T follicular helper cell (primary cell): Measurements from ENCODE around the gene SVIL.
"Not testable (repeated sequence)": the region's sequence is repeated elsewhere in the genome, so short reads cannot be mapped to it uniquely, and the experiment has no call there.

Experiments
- DNase-seq: peaks from one replicate; pipeline ENCODE4 v3.0.0-alpha.2; 2020; ENCODE audit warnings: low read depth

Gene SVIL

DNA sequence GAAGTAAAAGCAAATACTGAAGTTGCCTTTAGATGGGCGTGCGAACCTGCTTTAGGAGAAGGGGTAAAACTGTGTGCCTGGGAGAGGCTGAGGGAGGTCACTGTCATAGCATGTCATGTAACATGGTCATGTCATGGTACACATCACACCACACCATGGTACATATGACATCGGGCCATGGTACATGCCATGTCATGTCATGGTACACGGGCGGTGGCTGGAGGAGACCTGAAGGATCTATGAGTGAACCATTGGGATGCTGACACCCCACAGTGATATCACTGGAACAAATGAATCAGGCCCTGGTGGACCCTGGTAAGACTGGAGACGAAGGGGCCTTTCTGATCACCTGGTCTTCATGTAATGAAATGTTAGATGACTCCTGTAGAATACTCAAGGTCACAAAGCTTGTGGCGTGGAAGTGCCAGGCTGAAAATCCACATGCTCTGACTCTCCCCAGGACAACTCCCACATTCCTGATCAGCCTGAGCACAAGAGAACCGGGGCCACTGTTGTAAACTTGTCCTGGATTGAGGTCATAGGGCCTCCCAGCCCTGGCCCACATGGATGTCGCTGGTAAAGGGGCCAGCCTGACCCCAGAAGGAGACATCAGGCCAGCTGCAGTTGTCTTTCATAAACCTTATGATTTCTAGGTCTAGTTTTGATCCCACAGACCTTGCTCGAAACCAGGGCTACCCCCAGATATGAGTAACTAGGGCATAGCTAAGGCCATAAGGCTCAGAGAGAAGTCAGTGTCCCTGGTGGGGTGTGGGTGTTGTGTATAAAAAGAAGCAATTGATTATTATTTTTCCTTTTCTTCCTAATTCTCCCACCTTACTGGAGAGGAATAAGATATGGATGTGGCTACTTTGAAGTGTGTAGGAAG, 60.3 kb downstream of the SVIL start:
- DNase-seq, result not testable (repeated sequence)

DNA sequence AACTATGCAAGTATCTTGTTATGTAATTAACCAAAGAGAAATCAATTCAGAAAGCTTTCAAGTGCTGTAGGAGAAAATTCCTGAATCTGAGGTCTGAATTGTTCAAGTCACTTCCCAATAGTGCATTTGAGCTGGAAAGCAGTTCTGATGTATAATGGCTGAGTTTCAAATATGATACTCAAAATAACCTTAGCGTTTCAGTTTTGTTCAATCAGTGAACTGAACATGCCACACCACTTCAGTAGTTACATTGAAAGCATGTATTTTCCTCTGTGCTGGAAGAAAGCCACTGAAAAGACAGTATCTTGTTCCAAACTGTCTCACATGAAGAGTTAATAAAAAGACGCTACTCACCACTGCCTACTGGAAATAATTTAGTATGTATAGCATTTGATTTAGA, 64.5 kb downstream of the SVIL start:
- not testable (repeated sequence) for DNase-seq

DNA sequence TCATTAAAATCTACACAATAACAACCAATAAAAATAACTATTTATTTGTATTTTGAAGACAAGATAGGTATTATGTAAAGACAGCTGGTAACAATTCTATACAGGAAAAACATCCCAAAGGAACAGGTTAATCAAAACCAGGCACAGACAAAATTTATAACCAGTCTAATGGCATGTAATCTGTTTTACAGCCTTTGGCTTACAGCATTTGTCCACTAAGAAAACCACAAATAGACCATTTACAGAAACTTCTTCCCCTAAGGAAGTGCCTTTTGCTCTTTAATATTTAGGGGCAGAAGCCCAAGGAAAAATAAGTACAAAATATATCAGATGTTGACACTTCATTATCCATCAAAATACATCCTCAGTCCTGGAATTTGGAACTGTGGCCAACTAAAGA, 65.0 kb downstream of the SVIL start:
- no peak for DNase-seq

DNA sequence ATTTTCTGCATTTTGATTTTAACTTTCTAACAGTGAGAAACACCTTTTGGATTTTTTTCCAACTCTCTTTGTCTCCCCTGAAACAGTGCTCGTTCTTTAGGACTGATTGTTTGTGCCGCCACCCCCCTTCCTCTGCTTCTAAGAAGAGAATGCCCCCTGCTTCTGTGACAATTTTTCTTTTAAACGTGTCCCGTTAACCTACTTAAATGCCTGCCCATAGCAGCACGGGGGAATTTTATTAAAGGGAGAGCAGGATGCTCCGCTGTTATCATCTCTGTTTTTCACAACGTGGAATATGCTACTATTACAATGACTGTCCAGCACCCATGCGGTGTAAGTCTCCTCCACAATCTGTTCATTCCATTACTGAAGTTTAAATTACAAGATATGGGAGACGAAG, 67.8 kb downstream of the SVIL start:
- no peak for DNase-seq

DNA sequence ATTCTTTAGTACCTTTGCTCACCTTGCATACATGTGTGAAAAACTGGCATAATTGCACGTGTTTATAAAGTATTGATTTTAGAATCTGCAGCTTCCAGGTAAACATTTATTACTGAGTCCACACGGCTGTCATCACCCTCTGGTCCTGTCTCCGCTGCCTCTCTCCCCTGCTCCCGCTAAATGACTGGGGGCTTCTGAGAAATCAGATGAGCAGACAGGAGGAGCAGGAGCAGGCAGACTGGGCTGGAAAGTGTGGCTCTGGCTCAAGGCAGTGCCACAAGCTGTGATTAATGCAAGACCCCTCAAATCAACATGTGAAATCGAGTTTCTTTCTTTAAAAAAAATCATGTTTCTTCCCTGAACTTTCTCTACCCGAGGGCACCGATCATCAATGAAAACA, 68.6 kb downstream of the SVIL start:
- DNase-seq, result not testable (repeated sequence)

DNA sequence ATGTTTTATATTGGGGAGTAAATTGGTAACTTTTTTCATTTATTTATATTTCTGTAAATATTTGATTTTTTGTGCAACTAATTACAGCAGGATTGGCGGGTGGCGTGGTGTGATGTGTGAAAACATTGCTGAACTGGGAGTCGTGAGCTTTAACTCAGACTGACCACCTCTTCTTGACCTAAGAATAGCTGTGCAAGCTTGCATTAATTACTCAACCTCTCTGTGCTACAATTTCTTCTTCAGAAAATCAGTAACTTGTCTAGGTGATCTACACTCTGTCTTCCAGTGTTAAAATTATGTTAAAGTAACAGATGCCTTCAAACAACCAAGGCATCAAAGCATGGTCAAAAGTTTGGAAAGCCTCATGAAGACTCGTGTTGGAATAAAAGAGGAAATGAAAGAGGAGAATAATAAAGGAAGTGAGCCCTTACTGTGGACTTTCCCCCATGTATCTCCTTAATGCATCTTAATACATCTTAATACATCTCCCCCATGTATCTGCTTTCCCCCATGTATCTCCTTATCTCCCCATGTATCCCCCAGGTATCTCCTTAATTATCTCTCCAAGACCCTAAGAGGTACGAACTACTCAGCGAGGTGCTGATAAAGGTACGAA, 71.2 kb downstream of the SVIL start:
- no peak for DNase-seq

DNA sequence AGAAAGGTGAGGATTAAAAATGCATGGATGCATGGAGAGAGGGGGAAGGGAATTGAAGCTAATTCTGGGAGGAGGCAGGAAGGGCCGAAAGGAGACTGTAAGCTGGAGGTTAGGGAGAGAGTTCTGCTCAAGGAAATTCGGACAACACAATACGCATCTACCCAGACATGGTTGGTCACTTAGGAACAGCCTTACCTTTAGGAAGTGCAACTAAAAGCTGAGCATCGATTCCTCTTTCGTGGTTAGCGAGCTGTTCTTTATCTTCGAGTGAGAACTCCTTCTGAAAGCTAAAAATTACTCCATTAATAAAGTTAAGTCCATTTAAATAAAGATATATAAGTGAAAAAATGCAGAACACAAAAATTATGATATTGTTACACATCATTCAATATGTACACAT, 71.8 kb downstream of the SVIL start:
- not testable (repeated sequence) for DNase-seq

DNA sequence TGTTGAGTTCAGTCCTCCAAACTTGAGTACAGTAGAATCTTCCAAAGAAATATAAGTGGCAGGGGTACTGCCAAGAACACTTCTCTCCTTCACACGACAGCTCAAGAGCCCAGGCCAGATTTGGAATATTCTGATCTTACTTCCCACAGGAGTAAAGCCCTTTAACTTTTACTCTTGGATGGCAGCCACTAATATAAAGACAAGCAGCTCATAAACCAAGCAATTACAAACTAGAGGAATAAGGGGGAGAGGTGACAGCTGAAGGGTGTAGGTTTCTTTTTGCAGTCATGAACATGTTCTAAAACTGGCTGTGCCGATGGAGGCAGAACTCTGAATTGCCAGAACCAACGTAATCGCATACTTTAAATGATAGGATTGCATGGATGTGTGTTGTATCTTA, 74.8 kb downstream of the SVIL start:
- no peak for DNase-seq

DNA sequence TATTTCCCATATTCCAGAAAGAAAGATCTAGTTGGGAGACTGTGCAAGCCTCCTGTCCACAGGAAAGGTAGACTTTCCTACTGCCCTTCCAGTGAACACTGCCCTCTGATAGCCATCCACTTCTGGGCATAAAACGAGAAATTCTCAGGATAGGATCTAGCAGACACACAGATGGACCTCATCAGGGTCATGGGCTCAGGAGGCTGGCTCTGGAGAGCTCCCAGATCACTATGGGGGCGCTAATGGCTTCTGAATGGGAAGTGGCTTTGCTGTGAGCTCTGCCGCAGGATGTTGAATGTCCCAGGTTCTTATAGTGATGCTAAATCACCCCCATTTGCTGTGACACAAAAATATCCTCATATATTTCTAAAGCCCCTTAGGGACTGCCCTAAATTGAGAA, 77.1 kb downstream of the SVIL start:
- DNase-seq, result no peak

DNA sequence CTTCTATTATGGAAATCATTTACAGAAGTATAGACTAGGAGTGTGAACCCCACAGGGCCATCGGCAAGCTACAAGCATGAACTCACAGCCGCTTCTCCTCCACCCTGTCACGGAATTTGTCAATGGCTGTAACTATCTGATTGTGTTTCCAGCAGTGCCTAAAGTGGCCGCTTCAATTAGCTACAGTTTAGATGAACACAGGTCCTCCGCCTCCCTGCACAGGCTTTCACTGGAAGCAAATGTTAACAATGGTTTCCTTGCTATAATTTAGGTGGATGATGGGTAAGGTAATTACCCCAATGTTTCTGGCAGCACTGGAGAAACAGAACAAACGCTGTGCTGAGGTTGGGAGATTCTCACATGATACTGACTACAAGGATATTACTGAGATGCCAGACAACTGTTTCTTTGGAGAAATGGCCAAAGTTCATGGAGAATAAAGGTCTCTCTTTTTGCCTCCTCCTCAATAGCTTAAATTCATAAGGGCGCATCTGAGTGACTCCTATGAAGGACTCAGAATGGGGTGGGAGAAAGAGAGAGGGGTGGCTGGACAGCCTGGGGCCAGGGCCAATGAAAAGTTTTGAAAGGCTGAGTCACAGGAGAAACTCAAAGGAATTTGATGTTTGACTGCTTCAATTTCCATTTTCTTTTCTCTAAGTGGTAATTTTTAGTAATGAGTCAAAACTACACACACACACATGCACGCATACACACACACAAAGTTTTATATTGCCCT, 78.9 kb downstream of the SVIL start:
- DNase-seq, result no peak

DNA sequence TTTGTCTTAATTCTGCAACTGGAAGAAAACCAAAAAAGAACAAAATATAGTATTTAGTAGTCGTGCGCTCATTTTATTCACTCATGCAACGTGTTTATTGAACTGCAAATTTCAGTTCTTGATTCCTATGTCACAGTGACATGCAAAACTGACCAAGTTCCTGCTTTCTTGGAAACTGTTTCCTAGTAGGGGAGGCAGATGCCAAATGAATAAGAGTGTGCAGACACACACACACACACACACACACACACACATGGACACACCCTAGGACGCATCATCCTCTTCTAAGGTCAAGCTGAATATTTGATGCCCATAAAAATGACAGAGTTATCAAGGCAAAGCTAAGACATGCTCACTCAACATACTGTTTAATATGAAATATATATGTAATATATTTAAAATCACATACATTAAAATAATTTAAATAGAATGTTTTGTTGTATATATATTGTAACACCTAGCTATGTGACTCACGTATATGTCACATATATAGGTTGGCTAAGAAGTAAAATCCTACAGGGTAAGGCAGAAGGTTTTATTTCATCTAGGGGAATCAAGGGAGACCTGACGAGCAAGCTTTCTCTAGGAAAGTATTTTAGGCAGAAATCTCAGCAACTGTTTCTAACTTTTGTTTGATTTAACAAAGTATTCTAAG, 79.6 kb downstream of the SVIL start:
- no peak for DNase-seq

DNA sequence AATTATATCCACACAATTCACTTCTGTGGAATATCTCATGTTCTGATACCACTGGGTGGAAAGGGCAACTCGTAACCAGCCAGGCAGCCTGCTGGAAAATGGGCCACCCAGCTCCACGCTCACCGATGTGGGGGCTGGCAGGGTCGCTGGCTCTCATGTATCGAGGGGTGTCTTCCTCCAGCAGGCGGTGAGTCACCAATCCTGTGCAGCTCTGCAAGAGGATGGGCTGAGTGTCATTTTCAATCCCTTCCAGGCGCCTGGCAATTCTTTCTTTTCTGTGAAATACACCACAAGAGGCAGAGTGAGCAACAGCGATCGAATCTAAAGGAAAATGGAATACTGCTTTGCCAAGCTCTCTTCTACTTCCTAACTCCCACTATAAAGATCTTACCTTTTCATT, 80.1 kb downstream of the SVIL start:
- no peak for DNase-seq

DNA sequence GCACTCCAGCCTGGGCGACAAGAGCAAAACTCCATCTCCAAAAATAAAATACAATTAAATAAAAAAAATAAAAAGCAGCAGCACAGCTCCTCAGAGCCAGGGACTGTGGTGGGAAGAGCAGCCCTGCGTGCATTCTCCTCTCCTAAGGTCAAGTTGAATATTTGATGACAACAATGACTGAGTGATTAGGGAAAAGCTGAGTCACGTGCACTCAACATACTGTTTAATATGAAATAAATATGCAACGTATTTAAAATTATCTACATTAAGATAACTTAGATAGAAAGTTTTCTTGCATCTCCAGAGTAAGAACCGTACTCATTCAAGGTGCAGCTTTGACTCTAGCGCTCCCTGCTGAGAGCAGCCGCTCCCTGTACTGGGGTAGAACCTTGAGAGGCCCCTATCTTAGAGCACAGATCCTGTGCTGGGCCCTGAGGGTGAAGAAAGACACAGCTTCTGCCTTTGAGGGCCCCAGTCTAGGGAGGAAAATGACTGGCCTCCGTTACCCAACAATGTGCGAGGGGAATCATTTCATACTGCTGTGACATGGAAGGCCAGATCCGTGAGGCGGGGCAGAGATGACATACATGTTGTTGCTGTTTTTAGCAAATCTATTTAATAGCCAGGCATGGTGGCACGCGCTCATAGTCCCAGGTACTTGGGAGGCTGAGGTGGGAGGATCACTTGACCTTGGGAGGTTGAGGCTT, 81.1 kb downstream of the SVIL start:
- no peak for DNase-seq

DNA sequence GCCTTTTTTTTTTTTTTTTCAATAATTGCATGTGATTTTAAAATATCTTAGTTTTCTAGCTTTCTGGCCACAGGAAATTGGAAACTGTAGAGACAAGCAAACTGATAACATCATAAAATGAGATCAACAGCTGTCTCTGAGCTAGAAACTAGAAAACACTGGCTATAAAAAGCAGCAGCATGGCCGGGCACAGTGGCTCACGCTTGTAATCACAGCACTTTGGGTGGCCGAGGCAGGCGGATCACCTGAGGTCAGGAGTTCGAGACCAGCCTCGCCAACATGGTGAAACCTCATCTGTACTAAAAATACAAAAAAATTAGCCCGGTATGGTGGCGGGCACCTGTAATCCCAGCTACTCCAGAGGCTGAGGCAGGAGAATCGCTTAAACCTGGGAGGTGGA, 81.7 kb downstream of the SVIL start:
- not testable (repeated sequence) for DNase-seq

DNA sequence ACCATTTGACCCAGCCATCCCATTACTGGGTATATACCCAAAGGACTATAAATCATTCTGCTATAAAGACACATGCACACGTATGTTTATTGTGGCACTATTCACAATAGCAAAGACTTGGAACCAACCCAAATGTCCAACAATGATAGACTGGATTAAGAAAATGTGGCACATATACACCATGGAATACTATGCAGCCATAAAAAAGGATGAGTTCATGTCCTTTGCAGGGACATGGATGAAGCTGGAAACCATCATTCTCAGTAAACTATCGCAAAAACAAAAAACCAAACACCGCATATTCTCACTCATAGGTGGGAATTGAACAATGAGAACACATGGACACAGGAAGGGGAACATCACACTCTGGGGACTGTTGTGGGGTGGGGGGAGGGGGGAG, 85.3 kb downstream of the SVIL start:
- not testable (repeated sequence) for DNase-seq

DNA sequence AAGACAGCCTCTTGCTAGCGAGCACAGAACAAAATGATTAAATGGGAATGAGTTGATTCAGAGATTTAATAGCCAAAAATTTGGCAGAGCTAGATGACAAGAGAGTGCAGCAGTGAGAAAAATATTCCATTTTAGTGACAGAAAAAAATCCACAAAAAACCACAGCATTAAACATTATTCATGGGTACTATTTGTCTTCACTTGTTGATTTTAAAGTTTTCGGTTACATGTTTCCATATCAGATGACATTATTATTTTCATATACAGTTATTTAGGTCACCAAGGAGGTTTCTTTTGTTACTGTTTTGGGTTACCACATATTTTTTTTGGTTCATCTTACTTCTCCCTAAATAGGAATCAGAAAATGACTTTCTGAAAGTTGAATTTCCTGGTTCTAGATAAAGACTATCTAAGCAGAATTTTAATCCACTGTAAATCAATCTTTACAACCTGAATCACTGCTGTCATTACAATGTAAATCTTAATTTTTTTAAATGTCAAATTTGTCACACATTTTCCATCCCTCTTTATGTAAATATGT, 87.9 kb downstream of the SVIL start:
- no peak for DNase-seq

DNA sequence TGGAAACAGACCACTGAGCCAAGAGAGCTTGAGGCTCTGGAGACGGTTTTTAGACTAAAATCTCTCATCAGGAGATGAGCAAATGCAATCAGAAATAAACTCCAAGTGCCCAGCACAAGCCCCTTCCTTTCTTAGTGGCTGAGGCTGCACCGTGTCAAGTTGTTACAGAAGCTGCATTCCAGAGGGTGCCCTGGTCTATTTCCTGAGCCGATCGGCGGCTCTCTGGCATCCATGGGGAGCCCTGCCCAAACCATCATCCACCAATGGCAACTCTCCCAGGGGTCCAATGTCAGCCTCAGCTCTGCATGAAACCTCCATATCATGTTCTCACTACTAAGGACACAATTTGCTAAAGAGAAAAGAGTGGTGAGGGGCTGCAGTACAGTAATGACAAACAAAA, 89.6 kb downstream of the SVIL start:
- no peak for DNase-seq

DNA sequence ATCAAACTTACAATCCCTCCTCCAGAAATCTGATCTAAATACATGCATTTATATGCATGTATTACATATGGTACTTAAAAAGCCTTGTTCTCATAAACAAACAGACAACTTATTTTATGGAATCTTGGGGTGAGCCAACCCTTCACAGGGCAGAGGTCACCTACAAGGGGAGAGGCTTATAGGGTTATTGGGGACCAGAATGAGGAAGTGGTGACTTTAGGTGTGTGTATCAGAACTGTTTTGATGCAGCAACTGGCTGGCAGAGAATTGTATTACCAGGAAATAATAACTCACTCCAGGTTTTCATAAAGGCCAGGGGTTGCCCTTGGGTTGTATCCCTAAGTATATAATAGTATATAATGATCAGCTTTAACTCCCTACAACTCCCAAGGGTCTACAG, 91.1 kb downstream of the SVIL start:
- no peak for DNase-seq

DNA sequence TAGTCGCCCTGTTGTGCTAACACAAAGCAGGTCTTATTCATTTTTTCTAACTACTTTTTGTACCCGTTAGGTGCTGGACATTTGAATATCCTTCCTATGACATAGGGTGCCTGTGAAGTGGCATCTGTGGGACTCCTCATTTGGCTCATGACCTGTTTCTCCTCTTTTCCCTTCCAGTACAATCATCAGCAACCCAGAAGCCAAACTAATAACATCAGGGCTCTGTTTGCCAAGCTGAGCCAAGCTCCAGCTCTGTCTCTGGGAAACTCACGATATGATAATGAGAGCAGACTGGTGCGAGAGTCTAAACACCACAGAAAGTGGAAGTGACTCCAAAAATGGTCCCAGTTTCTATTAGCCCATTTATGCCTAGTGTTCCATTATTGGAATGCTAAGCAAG, 92.0 kb downstream of the SVIL start:
- DNase-seq, result no peak

DNA sequence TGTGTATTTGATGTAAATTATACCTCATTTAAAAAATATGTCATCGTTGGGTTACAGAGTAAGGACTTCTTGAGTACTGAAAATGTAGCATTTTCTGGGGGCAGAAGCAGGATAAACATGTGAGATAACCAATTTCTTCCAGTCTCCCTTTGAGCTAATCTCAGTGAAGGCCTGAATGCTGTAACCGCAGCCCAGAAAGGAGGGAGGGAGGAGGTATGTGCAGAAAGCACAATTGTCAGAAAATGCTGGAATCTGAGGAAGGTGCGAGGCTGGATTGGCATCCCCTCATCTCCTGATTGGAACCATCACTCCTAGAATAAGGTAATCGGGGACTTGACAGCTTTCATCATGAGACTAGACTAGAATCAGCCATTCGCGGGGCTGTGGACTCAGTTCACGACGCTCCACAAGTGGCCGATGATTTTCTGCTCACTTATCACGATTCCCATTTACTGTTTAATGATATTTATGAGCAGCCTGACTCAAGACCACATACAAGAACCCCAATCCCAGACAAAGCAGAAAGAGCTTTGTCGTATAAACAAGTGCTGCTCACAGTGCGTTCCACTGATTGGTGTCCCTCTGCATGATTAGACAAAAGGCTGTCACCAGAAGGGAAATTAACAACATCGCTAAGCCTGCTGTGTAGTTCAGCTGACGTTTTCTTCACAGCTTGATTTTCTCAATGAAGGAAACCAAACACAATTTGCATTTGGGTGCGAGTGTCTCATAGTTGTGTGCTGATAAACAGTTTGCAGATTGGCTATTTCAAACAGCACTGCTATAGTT, 93.2 kb downstream of the SVIL start:
- no peak for DNase-seq

DNA sequence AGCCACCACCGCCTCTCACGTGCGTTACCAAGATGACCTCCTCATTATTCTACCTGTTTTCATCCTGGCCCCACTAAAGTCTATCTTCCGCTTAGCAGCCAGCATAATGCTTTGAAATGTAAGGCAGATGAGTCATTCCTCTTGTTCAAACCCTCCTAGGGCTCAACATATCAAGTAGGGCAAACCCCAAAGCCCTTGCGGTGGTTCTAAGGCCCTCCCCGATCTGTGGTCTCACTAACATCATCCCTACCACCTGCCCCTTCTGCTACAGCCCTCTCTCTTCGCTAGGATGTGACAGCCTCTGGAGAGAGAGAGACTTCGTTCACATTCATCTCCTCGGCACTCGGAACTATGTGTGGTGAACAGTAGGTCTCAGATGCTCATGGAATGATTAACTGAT, 94.8 kb downstream of the SVIL start:
- DNase-seq, result no peak
